ENCODE results near the gene EEF2K. TPM values are rescaled to one million over a fixed set of nuclear protein-coding genes. Genes with fewer than 3 reads are reported as not detected.

EEF2K gene
- total and polyA plus RNA-seq, 2 donors from 2014 or later = 2.8 to 28.1 TPM

GRCh38 chr16:22198547-22199293, 7.4 kb upstream of the EEF2K start:
- TF ChIP-seq, protein P1, sequence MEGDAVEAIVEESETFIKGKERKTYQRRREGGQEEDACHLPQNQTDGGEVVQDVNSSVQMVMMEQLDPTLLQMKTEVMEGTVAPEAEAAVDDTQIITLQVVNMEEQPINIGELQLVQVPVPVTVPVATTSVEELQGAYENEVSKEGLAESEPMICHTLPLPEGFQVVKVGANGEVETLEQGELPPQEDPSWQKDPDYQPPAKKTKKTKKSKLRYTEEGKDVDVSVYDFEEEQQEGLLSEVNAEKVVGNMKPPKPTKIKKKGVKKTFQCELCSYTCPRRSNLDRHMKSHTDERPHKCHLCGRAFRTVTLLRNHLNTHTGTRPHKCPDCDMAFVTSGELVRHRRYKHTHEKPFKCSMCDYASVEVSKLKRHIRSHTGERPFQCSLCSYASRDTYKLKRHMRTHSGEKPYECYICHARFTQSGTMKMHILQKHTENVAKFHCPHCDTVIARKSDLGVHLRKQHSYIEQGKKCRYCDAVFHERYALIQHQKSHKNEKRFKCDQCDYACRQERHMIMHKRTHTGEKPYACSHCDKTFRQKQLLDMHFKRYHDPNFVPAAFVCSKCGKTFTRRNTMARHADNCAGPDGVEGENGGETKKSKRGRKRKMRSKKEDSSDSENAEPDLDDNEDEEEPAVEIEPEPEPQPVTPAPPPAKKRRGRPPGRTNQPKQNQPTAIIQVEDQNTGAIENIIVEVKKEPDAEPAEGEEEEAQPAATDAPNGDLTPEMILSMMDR (IDR thresholded peaks at IDR 0.05; ENCODE audit: borderline replicate concordance, extremely low read depth, insufficient read depth) = no peak
- Histone ChIP-seq H3K9me3 (ENCODE audit: control insufficient read depth in 2 of 3, insufficient read depth in 1 of 3, low read length in 3 of 3) (no peaks in the 10 kb centered on the region), H3K27me3 (ENCODE audit: control insufficient read depth, insufficient read depth, low read length) (no peaks in the 10 kb centered on the region), H3K4me1 (ENCODE audit: control insufficient read depth in 2 of 3, insufficient read depth in 2 of 3, low read depth in 1 of 3, low read length in 3 of 3) (no peaks in the 10 kb centered on the region), H3K9ac (ENCODE audit: low read length in 3 of 3) (no peak overlapping the region), H3K27ac (ENCODE audit: low read depth in 2 of 2, low read length in 2 of 2) (no peak overlapping the region), H3K4me3 (ENCODE audit: low read length in 3 of 3) (no peak overlapping the region), H3K36me3 (ENCODE audit: control insufficient read depth in 2 of 3, insufficient read depth in 3 of 3, low read length in 3 of 3) (no peaks in the 10 kb centered on the region)
- DNase-seq (no peak), FAIRE-seq (no peak)
- intact Hi-C loops (cut with DNase I) = no loop called here

DNA sequence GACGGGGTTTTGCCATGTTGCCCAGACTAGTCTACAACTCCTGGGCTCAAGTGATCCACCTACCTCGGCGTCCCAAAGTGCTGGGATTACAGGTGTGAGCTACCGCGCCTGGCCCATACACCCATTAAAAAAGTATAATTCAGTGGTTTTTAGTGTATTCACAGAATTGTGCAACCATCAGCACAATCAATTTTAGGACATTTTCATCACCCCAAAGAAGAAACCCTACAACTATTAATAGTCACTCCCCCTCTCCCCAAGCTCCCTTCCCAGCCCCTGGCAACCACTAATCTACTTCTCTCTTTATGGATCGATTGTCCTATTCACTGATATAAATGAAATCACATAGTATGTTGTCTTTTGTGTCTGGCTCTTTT, 3.8 kb upstream of the EEF2K start:
- no peak overlapping the region for H3K27ac ChIP-seq (ENCODE audit: low read depth in 2 of 2, low read length in 2 of 2)
- intact Hi-C loops (cut with DNase I) = no loop called here
- FAIRE-seq = no peak
- H3K9ac ChIP-seq (ENCODE audit: low read length in 3 of 3) = no peak overlapping the region
- H3K4me3 ChIP-seq (ENCODE audit: low read length in 3 of 3) = no peak overlapping the region
- no peaks in the 10 kb centered on the region for H3K9me3 ChIP-seq (ENCODE audit: control insufficient read depth in 2 of 3, insufficient read depth in 1 of 3, low read length in 3 of 3)
- H3K36me3 ChIP-seq (ENCODE audit: control insufficient read depth in 2 of 3, insufficient read depth in 3 of 3, low read length in 3 of 3) = no peaks in the 10 kb centered on the region
- H3K27me3 ChIP-seq (ENCODE audit: control insufficient read depth, insufficient read depth, low read length) = no peaks in the 10 kb centered on the region
- no peak for DNase-seq
- H3K4me1 ChIP-seq (ENCODE audit: control insufficient read depth in 2 of 3, insufficient read depth in 2 of 3, low read depth in 1 of 3, low read length in 3 of 3) = peaks cover 0 to 3% (median 1%) of the 10 kb centered on the region in 3 donors
- TF ChIP-seq, protein P1 (IDR thresholded peaks at IDR 0.05; ENCODE audit: borderline replicate concordance, extremely low read depth, insufficient read depth) = no peak

DNA sequence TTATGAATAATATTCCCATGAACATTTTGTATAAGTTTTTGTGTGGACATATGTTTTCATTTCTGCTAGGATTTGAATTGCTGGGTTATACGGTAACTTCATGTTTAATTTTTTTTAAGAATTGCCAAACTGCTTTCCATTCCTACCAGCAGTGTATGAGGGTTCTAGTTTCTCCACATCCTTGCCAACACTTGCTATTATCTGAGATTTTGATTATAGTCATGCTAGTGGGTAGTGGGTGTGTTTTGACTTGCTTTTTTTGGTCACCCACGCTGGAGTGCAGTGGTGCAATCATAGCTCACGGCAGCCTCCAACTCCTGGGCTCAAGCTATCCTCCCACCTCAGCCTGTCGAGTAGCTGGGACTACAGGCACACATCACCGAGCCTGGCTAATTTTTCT, 3.0 kb upstream of the EEF2K start:
- FAIRE-seq (no peak), DNase-seq (no peak)
- H3K27ac ChIP-seq (ENCODE audit: low read depth in 2 of 2, low read length in 2 of 2) = no peak overlapping the region
- intact Hi-C loops (cut with DNase I) = no loop called here
- H3K9me3 ChIP-seq (ENCODE audit: control insufficient read depth in 2 of 3, insufficient read depth in 1 of 3, low read length in 3 of 3) = no peaks in the 10 kb centered on the region
- no peaks in the 10 kb centered on the region for H3K36me3 ChIP-seq (ENCODE audit: control insufficient read depth in 2 of 3, insufficient read depth in 3 of 3, low read length in 3 of 3)
- no peaks in the 10 kb centered on the region for H3K27me3 ChIP-seq (ENCODE audit: control insufficient read depth, insufficient read depth, low read length)
- TF ChIP-seq, protein P1 (IDR thresholded peaks at IDR 0.05; ENCODE audit: borderline replicate concordance, extremely low read depth, insufficient read depth) = no peak
- peaks cover 0 to 4% (median 3%) of the 10 kb centered on the region in 3 donors for H3K4me1 ChIP-seq (ENCODE audit: control insufficient read depth in 2 of 3, insufficient read depth in 2 of 3, low read depth in 1 of 3, low read length in 3 of 3)
- no peak overlapping the region for H3K4me3 ChIP-seq (ENCODE audit: low read length in 3 of 3)
- no peak overlapping the region for H3K9ac ChIP-seq (ENCODE audit: low read length in 3 of 3)

Data from kidney (tissue), 14 donors.